ENCODE results near the gene SDF4.

- TF ChIP-seq CTCF (IDR thresholded peaks at IDR 0.05) (no peak), POLR2A (IDR thresholded peaks at IDR 0.05) (no peak), EP300 (IDR thresholded peaks at IDR 0.05) (no peak)
Measured at GRCh38 chr1:1254667-1254998, 22.8 kb upstream of the SDF4 start.
